Type B pancreatic cell (in vitro differentiated cells): ENCODE measurements around the gene SPINK6. TPM values are rescaled to one million over a fixed set of nuclear protein-coding genes. Genes with fewer than 3 reads are reported as not detected.

Experiments used
- DNase-seq: peaks from one replicate; pipeline ENCODE4 v3.0.0; 2021; ENCODE audit warnings: mixed read lengths; ENCODE audit not compliant: unreplicated experiment; ENCODE audit errors: extremely low spot score
- H3K27ac Mint-ChIP-seq: 2 replicates; pipeline ENCODE4 v1.8.0; 2021; ENCODE audit warnings: mild to moderate bottlenecking, mixed read lengths
- H3K27me3 Mint-ChIP-seq: 2 replicates; pipeline ENCODE4 v1.8.0; 2021; ENCODE audit warnings: mixed read lengths
- H3K36me3 Mint-ChIP-seq: 2 replicates; pipeline ENCODE4 v1.8.0; 2021; ENCODE audit warnings: mixed read lengths
- H3K4me1 Mint-ChIP-seq: one replicate; pipeline ENCODE4 v1.8.0; 2021; ENCODE audit warnings: mixed read lengths; ENCODE audit not compliant: unreplicated experiment
- H3K4me3 Mint-ChIP-seq: 2 replicates; pipeline ENCODE4 v1.8.0; 2021; ENCODE audit warnings: mild to moderate bottlenecking, mixed read lengths
- H3K9me3 Mint-ChIP-seq: 2 replicates; pipeline ENCODE4 v1.8.0; 2021; ENCODE audit warnings: mixed read lengths
- total RNA-seq: library from RNA; stranded (reverse); gene quantifications from 2 replicates; pipeline ENCODE4 v1.2.1, GENCODE V29; 2021; ENCODE audit warnings: low replicate concordance
- TF ChIP-seq, protein P1 (sequence below): fragments of 200-600 bp; sonication (generic); conservative IDR thresholded peaks from 2 replicates; pipeline ENCODE4 v1.5.0; 2021; ENCODE audit warnings: antibody characterized with exemption, mild to moderate bottlenecking

Gene SPINK6
- total RNA-seq, 1 donor from 2014 or later = not detected

DNA sequence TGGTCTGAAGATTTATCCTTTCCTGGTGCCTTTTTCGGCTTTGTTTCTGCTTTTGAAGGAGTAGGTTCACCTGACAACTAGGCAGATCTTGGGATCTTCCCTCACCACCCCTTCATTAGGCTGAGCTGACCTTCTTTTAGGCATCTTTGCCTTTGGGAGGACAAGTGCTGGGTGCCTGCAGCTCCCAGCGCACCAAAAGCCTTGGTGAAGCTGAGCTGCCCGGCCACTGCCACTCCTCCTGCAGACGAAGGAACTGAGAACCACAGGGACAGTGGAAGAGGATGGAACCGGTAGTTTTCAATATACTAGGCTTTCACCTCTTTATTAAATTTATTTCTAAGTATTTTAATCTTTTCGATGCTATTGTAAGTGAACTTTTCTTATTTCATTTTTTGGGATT, 18.7 kb downstream of the SPINK6 start:
- no peak for DNase-seq
- Mint-ChIP-seq H3K36me3 (no peaks in the 10 kb centered on the region), H3K27ac (no peak overlapping the region), H3K4me3 (no peak overlapping the region), H3K4me1 (no peaks in the 10 kb centered on the region), H3K9me3 (no peaks in the 10 kb centered on the region), H3K27me3 (peaks cover 5% of the 10 kb centered on the region)
- TF ChIP-seq, protein P1, sequence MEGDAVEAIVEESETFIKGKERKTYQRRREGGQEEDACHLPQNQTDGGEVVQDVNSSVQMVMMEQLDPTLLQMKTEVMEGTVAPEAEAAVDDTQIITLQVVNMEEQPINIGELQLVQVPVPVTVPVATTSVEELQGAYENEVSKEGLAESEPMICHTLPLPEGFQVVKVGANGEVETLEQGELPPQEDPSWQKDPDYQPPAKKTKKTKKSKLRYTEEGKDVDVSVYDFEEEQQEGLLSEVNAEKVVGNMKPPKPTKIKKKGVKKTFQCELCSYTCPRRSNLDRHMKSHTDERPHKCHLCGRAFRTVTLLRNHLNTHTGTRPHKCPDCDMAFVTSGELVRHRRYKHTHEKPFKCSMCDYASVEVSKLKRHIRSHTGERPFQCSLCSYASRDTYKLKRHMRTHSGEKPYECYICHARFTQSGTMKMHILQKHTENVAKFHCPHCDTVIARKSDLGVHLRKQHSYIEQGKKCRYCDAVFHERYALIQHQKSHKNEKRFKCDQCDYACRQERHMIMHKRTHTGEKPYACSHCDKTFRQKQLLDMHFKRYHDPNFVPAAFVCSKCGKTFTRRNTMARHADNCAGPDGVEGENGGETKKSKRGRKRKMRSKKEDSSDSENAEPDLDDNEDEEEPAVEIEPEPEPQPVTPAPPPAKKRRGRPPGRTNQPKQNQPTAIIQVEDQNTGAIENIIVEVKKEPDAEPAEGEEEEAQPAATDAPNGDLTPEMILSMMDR = no peak

DNA sequence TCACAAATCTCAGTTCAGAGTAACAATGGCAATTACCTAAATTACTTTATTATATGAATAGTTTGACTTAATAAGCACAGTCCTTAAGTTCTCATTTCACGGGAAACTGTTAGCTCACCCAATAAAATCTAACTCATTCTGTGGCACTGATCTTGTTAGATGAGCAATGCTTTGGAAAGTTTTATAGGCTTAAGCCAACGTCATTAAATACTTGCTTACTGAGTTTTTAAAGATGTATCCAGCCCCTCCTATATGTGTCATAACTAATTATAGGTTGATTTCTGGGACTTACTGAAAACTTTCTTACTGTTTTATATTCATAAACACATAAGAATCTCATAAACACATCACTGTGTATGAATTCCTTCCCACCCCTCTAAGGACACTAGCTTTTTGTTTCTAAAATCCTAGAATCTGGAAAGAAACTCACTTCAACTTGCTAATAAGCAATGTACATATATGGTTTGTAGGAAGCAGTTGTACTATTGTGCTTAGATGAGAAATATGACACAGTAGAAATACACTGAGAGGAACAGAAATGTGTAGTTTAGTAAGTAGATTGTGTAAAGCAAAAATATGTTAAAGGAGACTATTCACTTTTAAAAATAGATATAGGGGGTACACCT, 21.4 kb downstream of the SPINK6 start:
- no peaks in the 10 kb centered on the region for H3K9me3 Mint-ChIP-seq
- no peaks in the 10 kb centered on the region for H3K36me3 Mint-ChIP-seq
- no peak overlapping the region for H3K27ac Mint-ChIP-seq
- H3K4me1 Mint-ChIP-seq = no peaks in the 10 kb centered on the region
- TF ChIP-seq, protein P1 = no peak
- no peak overlapping the region for H3K4me3 Mint-ChIP-seq
- H3K27me3 Mint-ChIP-seq = peaks cover 5% of the 10 kb centered on the region
- DNase-seq = no peak

DNA sequence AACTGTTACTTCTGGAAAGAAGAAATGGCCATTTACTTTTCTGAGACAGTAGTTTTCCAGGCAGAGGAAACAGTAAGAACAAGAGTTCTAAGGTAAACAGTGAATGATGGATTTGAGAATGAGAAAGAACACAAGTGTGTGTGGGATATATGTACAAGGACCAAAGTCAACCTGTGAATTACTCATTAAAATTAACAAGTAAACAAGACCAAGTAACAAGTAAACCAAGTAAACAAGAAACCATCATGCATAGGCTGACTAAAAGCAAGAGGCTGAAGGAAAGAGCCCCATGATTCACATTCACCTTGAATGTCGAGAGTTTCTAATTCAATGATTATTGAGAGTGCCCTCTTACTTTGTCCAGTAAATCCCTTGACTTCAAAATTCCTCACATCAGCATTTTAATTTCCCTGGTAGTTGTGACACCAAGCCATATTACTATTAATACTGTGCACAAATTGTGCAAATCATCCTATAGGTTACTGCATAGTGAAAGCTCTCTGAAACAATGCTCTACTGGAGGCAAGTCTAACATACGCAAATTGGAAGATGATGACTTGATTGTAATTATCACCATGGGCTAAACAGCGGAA, 25.6 kb downstream of the SPINK6 start:
- Mint-ChIP-seq H3K9me3 (no peaks in the 10 kb centered on the region), H3K4me1 (no peaks in the 10 kb centered on the region), H3K27me3 (no peaks in the 10 kb centered on the region), H3K27ac (no peak overlapping the region), H3K4me3 (no peak overlapping the region), H3K36me3 (no peaks in the 10 kb centered on the region)
- TF ChIP-seq, protein P1 = no peak
- DNase-seq = no peak

DNA sequence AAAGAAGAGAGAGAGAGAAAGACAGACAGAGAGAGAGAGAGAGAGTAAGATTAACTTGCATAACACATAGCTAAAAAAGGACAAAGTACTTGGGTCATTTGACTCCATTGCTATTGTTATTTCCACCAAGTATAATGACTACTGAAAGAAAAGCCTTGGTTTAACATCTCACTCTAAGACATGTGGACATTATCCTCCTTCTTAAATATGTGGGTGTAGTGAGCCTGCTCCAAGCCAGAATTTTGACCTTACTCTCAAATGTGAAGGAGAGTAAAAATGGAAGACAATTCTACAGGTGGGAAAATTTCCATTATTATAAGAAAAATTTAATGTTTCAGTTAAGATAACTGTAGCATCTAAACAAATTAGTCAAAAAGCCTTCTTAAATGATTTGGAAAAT, 27.0 kb downstream of the SPINK6 start:
- no peaks in the 10 kb centered on the region for H3K9me3 Mint-ChIP-seq
- DNase-seq = no peak
- H3K27ac Mint-ChIP-seq = no peak overlapping the region
- H3K36me3 Mint-ChIP-seq = no peaks in the 10 kb centered on the region
- H3K27me3 Mint-ChIP-seq = no peaks in the 10 kb centered on the region
- H3K4me3 Mint-ChIP-seq = no peak overlapping the region
- TF ChIP-seq, protein P1 = no peak
- H3K4me1 Mint-ChIP-seq = no peaks in the 10 kb centered on the region

DNA sequence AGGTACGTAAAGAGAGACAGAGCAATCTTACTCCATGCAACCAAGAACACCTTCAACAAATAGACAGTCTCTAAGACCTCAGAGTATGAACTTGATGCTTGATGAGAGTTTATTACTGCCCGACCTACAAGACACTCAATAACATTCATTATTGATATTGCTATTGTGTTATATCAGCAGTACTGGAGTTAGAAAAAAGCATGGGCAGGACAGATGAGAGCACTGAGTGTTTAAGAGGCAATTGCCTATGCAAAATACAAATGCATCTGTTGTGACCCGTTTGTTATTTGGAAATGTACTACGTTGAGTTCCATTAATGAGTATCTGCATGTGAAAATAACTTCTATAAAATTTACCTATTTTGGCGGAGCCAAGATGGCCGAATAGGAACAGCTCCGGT, 27.4 kb downstream of the SPINK6 start:
- Mint-ChIP-seq H3K9me3 (no peaks in the 10 kb centered on the region), H3K4me1 (no peaks in the 10 kb centered on the region), H3K4me3 (peak overlapping the region; percentile 18), H3K27ac (no peak overlapping the region), H3K36me3 (no peaks in the 10 kb centered on the region), H3K27me3 (no peaks in the 10 kb centered on the region)
- DNase-seq = no peak
- TF ChIP-seq, protein P1 = no peak
